ENCODE data around the gene DAPL1.
A peak's percentile ranks its signal among the peaks of the same experiment; 100 is the strongest.

Gene DAPL1

GRCh38 chr2:158775273-158776027 is 19.7 kb upstream of the DAPL1 start:
- no peak overlapping the region for H3K4me3 ChIP-seq
- peak overlapping the region in 1 of 21 experiments; percentile 4 for H3K27ac ChIP-seq

GRCh38 chr2:158776231-158776630 is 18.9 kb upstream of the DAPL1 start:
- H3K4me3 ChIP-seq = no peak overlapping the region
- H3K27ac ChIP-seq = peak overlapping the region in 1 of 21 experiments; percentile 18

- no peak overlapping the region for H3K4me3 ChIP-seq
Measured at GRCh38 chr2:158777077-158777476, 18.0 kb upstream of the DAPL1 start.

GRCh38 chr2:158778243-158778642 is 16.9 kb upstream of the DAPL1 start:
- Histone ChIP-seq H3K27ac (peak overlapping the region in 2 of 21 experiments; percentile 12 to 39), H3K4me3 (no peak overlapping the region)

More at GRCh38 chr2:158777077-158777476, 18.0 kb upstream of the DAPL1 start:
- peak overlapping the region in 1 of 21 experiments; percentile 18 for H3K27ac ChIP-seq

- peak overlapping the region in 9 of 21 experiments; percentile 9 to 60 (median 46) for H3K27ac ChIP-seq
Measured at GRCh38 chr2:158779621-158780020, 15.5 kb upstream of the DAPL1 start.

GRCh38 chr2:158781353-158781961 is 13.7 kb upstream of the DAPL1 start:
- Histone ChIP-seq H3K27ac (peak overlapping the region in 19 of 21 experiments; percentile 8 to 83 (median 65)), H3K4me3 (no peak overlapping the region)

More at GRCh38 chr2:158779621-158780020, 15.5 kb upstream of the DAPL1 start:
- H3K4me3 ChIP-seq = no peak overlapping the region

GRCh38 chr2:158782136-158782535 is 13.0 kb upstream of the DAPL1 start:
- no peak overlapping the region for H3K4me3 ChIP-seq
- H3K27ac ChIP-seq = peak overlapping the region in 14 of 21 experiments; percentile 4 to 83 (median 63)

- Histone ChIP-seq H3K27ac (peak overlapping the region in 13 of 21 experiments; percentile 4 to 83 (median 59)), H3K4me3 (no peak overlapping the region)
Measured at GRCh38 chr2:158782616-158783015, 12.5 kb upstream of the DAPL1 start.

GRCh38 chr2:158783923-158784322 is 11.2 kb upstream of the DAPL1 start:
- Histone ChIP-seq H3K4me3 (no peak overlapping the region), H3K27ac (peak overlapping the region in 16 of 21 experiments; percentile 11 to 81 (median 60))

GRCh38 chr2:158786897-158787296 is 8.2 kb upstream of the DAPL1 start:
- H3K4me3 ChIP-seq = no peak overlapping the region
- no peak overlapping the region for H3K27ac ChIP-seq

- no peak overlapping the region for H3K4me3 ChIP-seq
- H3K27ac ChIP-seq = peak overlapping the region in 2 of 21 experiments; percentile 10 to 32
Measured at GRCh38 chr2:158788951-158789350, 6.2 kb upstream of the DAPL1 start.

- Histone ChIP-seq H3K4me3 (peak overlapping the region in 4 of 7 experiments; percentile 20 to 44 (median 29)), H3K27ac (peak overlapping the region in 3 of 21 experiments; percentile 39 to 81 (median 52))
Measured at GRCh38 chr2:158796652-158797051, 1.5 kb downstream of the DAPL1 start.

GRCh38 chr2:158797963-158798700 is 3.0 kb downstream of the DAPL1 start:
- Histone ChIP-seq H3K27ac (peak overlapping the region in 1 of 21 experiments; percentile 41), H3K4me3 (no peak overlapping the region)

- no peak overlapping the region for H3K27ac ChIP-seq
Measured at GRCh38 chr2:158799181-158799580, 4.1 kb downstream of the DAPL1 start.

GRCh38 chr2:158803506-158803905 is 8.4 kb downstream of the DAPL1 start:
- no peak overlapping the region for H3K27ac ChIP-seq
- no peak overlapping the region for H3K4me3 ChIP-seq

More at GRCh38 chr2:158799181-158799580, 4.1 kb downstream of the DAPL1 start:
- no peak overlapping the region for H3K4me3 ChIP-seq

- Histone ChIP-seq H3K4me3 (no peak overlapping the region), H3K27ac (no peak overlapping the region)
Measured at GRCh38 chr2:158805255-158805654, 10.1 kb downstream of the DAPL1 start.

- Histone ChIP-seq H3K4me3 (no peak overlapping the region), H3K27ac (no peak overlapping the region)
Measured at GRCh38 chr2:158805936-158806335, 10.8 kb downstream of the DAPL1 start.

- Histone ChIP-seq H3K4me3 (no peak overlapping the region), H3K27ac (no peak overlapping the region)
Measured at GRCh38 chr2:158806941-158807340, 11.8 kb downstream of the DAPL1 start.

GRCh38 chr2:158808426-158808825 is 13.3 kb downstream of the DAPL1 start:
- Histone ChIP-seq H3K27ac (no peak overlapping the region), H3K4me3 (no peak overlapping the region)

GRCh38 chr2:158809816-158810215 is 14.7 kb downstream of the DAPL1 start:
- Histone ChIP-seq H3K27ac (no peak overlapping the region), H3K4me3 (no peak overlapping the region)
